SU-DHL-6 (cell line): ENCODE data around the gene TMPRSS4.

ENCODE experiments used
- H2AFZ ChIP-seq: fragments of 200-600 bp; sonication (generic); 2 replicates; pipeline ENCODE4 v1.6.1; 2014; ENCODE audit warnings: low read depth, mild to moderate bottlenecking, moderate library complexity, mixed read lengths, antibody characterized with exemption, low read length; ENCODE audit not compliant: severe bottlenecking
- H3F3A ChIP-seq: fragments of 200-600 bp; shearing (Covaris generic); 2 replicates; pipeline ENCODE4 v1.6.0; 2016; ENCODE audit warnings: antibody characterized with exemption, mild to moderate bottlenecking; ENCODE audit not compliant: insufficient read depth
- H3K27ac ChIP-seq: fragments of 200-600 bp; sonication (generic); 2 replicates; pipeline ENCODE4 v1.5.1; 2016; ENCODE audit warnings: low read depth, mild to moderate bottlenecking, low read length, moderate library complexity, mixed read lengths
- H3K27me3 ChIP-seq: fragments of 200-600 bp; sonication (generic), shearing (Covaris generic); 2 replicates; pipeline ENCODE4 v1.6.0; 2014; ENCODE audit warnings: mild to moderate bottlenecking, low read length
- H3K36me3 ChIP-seq: fragments of 200-600 bp; sonication (generic); 2 replicates; pipeline ENCODE4 v1.6.1; 2014; ENCODE audit warnings: mild to moderate bottlenecking, low read length, mixed read lengths
- H3K4me2 ChIP-seq: fragments of 300-600, 200-600 bp; shearing (Covaris generic), sonication (generic); 2 replicates; pipeline ENCODE4 v1.6.0; 2014; ENCODE audit warnings: low read length, low read depth, mild to moderate bottlenecking; ENCODE audit not compliant: poor library complexity, severe bottlenecking
- H3K4me3 ChIP-seq: fragments of 200-600 bp; sonication (generic); 2 replicates; pipeline ENCODE4 v1.5.1; 2014; ENCODE audit warnings: antibody characterized with exemption, low read length, mild to moderate bottlenecking, mixed read lengths; ENCODE audit not compliant: insufficient read depth, poor library complexity, severe bottlenecking
- H3K79me2 ChIP-seq: fragments of 200-600 bp; sonication (generic); 2 replicates; pipeline ENCODE4 v1.6.1; 2014; ENCODE audit warnings: mild to moderate bottlenecking, low read length, moderate library complexity; ENCODE audit not compliant: insufficient read depth
- H3K9ac ChIP-seq: fragments of 200-600 bp; sonication (generic); 2 replicates; pipeline ENCODE4 v1.7.0; 2014; ENCODE audit warnings: mild to moderate bottlenecking, low read length
- H3K9me2 ChIP-seq: fragments of 200-600 bp; sonication (generic); replicated peaks from 2 replicates; pipeline ENCODE4 v1.6.1; 2014; ENCODE audit warnings: low read length; ENCODE audit not compliant: insufficient read depth
- H3K9me3 ChIP-seq: fragments of 200-600 bp; sonication (generic); 2 replicates; pipeline ENCODE4 v1.6.1; 2014; ENCODE audit warnings: low read length, mixed read lengths; ENCODE audit not compliant: insufficient read depth
- H4K20me1 ChIP-seq: fragments of 200-600 bp; sonication (generic); 2 replicates; pipeline ENCODE4 v1.6.1; 2014; ENCODE audit warnings: low read depth, mild to moderate bottlenecking, antibody characterized with exemption, low read length, moderate library complexity, mixed read lengths
- EZH2phosphoT487 ChIP-seq: fragments of 200-600 bp; sonication (generic), shearing (Covaris generic); conservative IDR thresholded peaks from 2 replicates; pipeline ENCODE4 v1.6.1; 2018; ENCODE audit warnings: mild to moderate bottlenecking, antibody characterized with exemption, low read length, moderate library complexity, mixed read lengths
- TF ChIP-seq, protein P1 (sequence below): fragments of 200-600 bp; sonication (generic); IDR thresholded peaks from one replicate; pipeline ENCODE4 v1.5.1; 2017; ENCODE audit warnings: antibody characterized with exemption, mild to moderate bottlenecking, low read length, moderate library complexity; ENCODE audit not compliant: insufficient read depth, poor library complexity, severe bottlenecking

Gene TMPRSS4

DNA sequence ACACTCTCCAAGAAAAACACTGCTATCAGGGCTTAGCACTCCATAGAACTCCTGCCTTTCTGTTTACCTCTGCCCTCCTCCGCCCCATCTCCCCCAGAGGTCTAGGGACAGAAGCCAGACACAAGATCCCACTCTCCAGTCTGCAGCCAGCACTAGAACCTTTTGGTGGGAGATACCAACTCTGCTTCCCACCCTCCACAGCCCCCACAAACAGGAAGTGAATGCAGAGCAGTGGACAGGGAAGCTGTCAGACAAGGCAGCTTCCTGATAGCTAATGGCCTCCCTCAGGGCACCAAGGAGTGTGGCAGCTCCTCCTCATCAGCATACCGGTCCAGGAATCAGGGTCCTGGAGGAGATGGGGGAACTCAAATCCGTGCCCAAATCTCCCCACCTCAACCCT is 70.6 kb downstream of the TMPRSS4 start:
- H3K4me2 ChIP-seq: no peak overlapping the region
- H3K27ac ChIP-seq: no peak overlapping the region
- no peak for TF ChIP-seq EZH2phosphoT487
- TF ChIP-seq, protein P1, sequence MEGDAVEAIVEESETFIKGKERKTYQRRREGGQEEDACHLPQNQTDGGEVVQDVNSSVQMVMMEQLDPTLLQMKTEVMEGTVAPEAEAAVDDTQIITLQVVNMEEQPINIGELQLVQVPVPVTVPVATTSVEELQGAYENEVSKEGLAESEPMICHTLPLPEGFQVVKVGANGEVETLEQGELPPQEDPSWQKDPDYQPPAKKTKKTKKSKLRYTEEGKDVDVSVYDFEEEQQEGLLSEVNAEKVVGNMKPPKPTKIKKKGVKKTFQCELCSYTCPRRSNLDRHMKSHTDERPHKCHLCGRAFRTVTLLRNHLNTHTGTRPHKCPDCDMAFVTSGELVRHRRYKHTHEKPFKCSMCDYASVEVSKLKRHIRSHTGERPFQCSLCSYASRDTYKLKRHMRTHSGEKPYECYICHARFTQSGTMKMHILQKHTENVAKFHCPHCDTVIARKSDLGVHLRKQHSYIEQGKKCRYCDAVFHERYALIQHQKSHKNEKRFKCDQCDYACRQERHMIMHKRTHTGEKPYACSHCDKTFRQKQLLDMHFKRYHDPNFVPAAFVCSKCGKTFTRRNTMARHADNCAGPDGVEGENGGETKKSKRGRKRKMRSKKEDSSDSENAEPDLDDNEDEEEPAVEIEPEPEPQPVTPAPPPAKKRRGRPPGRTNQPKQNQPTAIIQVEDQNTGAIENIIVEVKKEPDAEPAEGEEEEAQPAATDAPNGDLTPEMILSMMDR: no peak
- H3K27me3 ChIP-seq: no peaks in the 10 kb centered on the region
- no peak overlapping the region for H3K9ac ChIP-seq
- no peaks in the 10 kb centered on the region for H3F3A ChIP-seq
- H2AFZ ChIP-seq: no peak overlapping the region
- H3K36me3 ChIP-seq: no peaks in the 10 kb centered on the region
- no peaks in the 10 kb centered on the region for H4K20me1 ChIP-seq
- H3K9me3 ChIP-seq: no peaks in the 10 kb centered on the region
- H3K9me2 ChIP-seq: no peaks in the 10 kb centered on the region
- H3K79me2 ChIP-seq: no peaks in the 10 kb centered on the region
- H3K4me3 ChIP-seq: no peak overlapping the region

DNA sequence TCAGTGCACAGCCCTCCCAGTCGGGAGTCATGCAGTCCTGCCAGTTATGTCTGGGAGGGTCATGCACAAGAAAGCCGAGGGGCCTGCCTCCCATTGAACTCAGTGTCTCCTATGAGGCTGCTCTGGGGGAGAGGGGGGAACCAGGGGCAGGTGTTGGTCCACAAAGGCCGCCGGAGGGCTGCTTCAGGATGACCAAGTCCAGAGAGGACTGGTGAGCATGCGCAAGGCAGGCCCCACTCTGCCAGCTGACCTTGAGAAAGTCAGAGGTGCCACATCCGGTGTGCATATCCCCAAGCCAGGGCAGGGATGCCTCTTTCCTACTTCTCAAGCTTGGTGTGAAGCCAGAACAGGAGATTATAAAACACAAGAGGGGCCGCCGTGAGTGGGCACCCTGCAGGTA is 71.4 kb downstream of the TMPRSS4 start:
- Histone ChIP-seq H3K79me2 (no peaks in the 10 kb centered on the region), H3K9me2 (no peaks in the 10 kb centered on the region), H3F3A (no peaks in the 10 kb centered on the region), H3K9me3 (no peaks in the 10 kb centered on the region), H3K27ac (no peak overlapping the region), H3K9ac (no peak overlapping the region), H3K4me2 (no peak overlapping the region), H3K36me3 (no peaks in the 10 kb centered on the region), H3K27me3 (no peaks in the 10 kb centered on the region), H3K4me3 (no peak overlapping the region), H4K20me1 (no peaks in the 10 kb centered on the region), H2AFZ (no peak overlapping the region)
- TF ChIP-seq EZH2phosphoT487: no peak
- TF ChIP-seq, protein P1: no peak

DNA sequence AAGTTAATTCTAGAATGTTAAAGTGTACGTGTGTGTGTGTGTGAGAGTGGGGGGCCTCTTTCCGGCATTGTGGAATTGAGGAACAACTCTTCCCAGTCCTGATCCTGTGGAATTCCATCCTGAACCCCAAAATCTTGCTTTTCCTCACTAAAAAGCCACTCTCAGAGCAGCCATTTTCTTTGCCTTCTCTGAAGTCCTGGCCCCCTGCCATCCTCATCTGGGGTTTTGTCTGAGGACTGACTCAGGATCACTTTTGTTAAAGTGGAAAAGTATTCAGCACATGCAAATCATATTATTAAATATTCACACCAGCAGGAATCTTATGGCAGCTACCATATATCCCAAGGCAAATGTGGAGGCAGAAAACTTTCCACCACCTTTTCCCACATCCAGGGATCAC is 72.0 kb downstream of the TMPRSS4 start:
- Histone ChIP-seq H3K36me3 (no peaks in the 10 kb centered on the region), H3K9me3 (no peaks in the 10 kb centered on the region), H2AFZ (no peak overlapping the region), H3K27me3 (no peaks in the 10 kb centered on the region), H3K9ac (no peak overlapping the region), H3F3A (no peaks in the 10 kb centered on the region), H3K4me2 (no peak overlapping the region), H3K79me2 (no peaks in the 10 kb centered on the region), H3K4me3 (no peak overlapping the region), H4K20me1 (no peaks in the 10 kb centered on the region), H3K9me2 (no peaks in the 10 kb centered on the region), H3K27ac (no peak overlapping the region)
- TF ChIP-seq, protein P1: no peak
- no peak for TF ChIP-seq EZH2phosphoT487

DNA sequence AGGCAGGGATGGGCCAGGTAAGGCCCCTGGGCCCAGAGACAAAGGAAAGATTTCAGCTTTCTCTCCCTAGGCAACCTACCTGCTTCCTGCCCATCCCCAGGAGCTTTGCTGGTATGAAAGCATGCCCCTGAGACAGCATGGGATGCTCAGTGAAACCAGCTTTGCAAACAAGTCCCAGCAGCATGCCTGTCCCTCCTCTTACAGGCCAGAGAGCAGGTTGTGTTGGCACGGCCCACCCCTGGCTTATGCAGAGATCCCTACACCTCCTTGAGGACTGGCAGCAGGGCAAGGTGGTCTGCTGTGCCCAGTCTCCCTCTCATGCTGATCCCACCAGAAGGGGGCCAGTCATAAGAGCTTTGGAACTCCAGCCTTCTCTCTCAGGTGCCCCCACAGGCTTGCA is 72.6 kb downstream of the TMPRSS4 start:
- Histone ChIP-seq H2AFZ (no peak overlapping the region), H3K79me2 (no peaks in the 10 kb centered on the region), H3K9me2 (no peaks in the 10 kb centered on the region), H3K4me3 (no peak overlapping the region), H3F3A (no peaks in the 10 kb centered on the region), H3K9ac (no peak overlapping the region), H4K20me1 (no peaks in the 10 kb centered on the region), H3K27ac (no peak overlapping the region), H3K27me3 (no peaks in the 10 kb centered on the region), H3K4me2 (no peak overlapping the region), H3K9me3 (no peaks in the 10 kb centered on the region), H3K36me3 (no peaks in the 10 kb centered on the region)
- no peak for TF ChIP-seq EZH2phosphoT487
- TF ChIP-seq, protein P1: no peak
